ENCODE measurements around the gene PKP1. TPM values are rescaled to one million over a fixed set of nuclear protein-coding genes. Genes with fewer than 3 reads are reported as not detected.

Gene PKP1
- total and polyA plus RNA-seq, 10 of the 15 experiments (the other 5 are each of a cell fraction or from before 2014, with no cell fraction given) = 0.03 TPM; not detected in 9

DNA sequence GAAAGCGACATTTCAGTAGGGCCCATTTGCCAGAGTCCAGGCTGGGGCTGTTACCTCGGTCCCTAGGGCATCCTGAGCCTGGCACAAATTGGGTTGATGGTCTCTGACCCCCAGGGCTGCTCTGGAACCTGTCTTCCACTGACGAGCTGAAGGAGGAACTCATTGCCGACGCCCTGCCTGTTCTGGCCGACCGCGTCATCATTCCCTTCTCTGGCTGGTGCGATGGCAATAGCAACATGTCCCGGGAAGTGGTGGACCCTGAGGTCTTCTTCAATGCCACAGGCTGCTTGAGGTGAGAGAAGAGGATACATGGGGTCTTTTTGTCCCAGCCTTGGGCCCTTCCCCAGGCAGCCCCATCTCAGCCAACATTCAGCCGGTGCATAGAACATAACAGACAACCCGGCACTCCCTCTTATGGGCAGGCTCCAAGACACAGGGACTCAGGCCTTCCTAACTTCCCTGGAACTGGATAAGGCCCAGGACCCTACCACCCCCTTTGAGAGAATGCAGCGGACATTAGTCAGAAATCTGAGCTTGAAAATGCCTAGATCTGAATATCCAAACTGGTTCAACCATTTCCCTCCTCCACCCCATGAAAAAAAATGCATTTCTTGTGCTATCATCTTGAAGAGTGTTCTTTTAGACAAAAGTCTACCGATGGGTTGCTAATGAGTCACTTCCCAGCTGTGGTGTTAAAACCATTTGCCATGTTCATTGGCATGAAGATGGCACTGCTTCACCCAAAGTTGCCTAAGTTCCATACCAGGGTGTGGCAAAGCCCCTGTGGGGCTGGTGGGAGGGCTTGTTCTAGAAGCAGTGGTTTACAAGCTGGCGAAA is 35.4 kb downstream of the PKP1 start:
- no peak overlapping the region for H3K4me2 ChIP-seq (ENCODE audit: control insufficient read depth, insufficient read depth)
- ChIA-PET SMC1A (ENCODE audit: uncharacterized antibody, unreplicated experiment) (no interaction called here), POLR2A (no interaction called here), RAD21 (ENCODE audit: unreplicated experiment) (no interaction called here), CTCF (no interaction called here)
- TF ChIP-seq NR2F1 (conservative IDR thresholded peaks at IDR 0.05) = no peak
- TF ChIP-seq, protein P1, sequence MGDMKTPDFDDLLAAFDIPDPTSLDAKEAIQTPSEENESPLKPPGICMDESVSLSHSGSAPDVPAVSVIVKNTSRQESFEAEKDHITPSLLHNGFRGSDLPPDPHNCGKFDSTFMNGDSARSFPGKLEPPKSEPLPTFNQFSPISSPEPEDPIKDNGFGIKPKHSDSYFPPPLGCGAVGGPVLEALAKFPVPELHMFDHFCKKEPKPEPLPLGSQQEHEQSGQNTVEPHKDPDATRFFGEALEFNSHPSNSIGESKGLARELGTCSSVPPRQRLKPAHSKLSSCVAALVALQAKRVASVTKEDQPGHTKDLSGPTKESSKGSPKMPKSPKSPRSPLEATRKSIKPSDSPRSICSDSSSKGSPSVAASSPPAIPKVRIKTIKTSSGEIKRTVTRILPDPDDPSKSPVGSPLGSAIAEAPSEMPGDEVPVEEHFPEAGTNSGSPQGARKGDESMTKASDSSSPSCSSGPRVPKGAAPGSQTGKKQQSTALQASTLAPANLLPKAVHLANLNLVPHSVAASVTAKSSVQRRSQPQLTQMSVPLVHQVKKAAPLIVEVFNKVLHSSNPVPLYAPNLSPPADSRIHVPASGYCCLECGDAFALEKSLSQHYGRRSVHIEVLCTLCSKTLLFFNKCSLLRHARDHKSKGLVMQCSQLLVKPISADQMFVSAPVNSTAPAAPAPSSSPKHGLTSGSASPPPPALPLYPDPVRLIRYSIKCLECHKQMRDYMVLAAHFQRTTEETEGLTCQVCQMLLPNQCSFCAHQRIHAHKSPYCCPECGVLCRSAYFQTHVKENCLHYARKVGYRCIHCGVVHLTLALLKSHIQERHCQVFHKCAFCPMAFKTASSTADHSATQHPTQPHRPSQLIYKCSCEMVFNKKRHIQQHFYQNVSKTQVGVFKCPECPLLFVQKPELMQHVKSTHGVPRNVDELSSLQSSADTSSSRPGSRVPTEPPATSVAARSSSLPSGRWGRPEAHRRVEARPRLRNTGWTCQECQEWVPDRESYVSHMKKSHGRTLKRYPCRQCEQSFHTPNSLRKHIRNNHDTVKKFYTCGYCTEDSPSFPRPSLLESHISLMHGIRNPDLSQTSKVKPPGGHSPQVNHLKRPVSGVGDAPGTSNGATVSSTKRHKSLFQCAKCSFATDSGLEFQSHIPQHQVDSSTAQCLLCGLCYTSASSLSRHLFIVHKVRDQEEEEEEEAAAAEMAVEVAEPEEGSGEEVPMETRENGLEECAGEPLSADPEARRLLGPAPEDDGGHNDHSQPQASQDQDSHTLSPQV (IDR thresholded peaks at IDR 0.05) = no peak
- TF ChIP-seq RCOR1 (conservative IDR thresholded peaks at IDR 0.05; ENCODE audit: low read depth, low read length) = no peak
- no peak for TF ChIP-seq STAT1 (conservative IDR thresholded peaks at IDR 0.05)
- no peak for TF ChIP-seq CREB1 (IDR thresholded peaks at IDR 0.05; ENCODE audit: low read depth)
- no peak for TF ChIP-seq EED (IDR thresholded peaks at IDR 0.05; ENCODE audit: low read depth)
- TF ChIP-seq KDM1A (IDR thresholded peaks at IDR 0.05; ENCODE audit: borderline replicate concordance) = no peak
- no peak for TF ChIP-seq ZNF207 (IDR thresholded peaks at IDR 0.05; ENCODE audit: borderline replicate concordance)
- TF ChIP-seq NR2C1 (IDR thresholded peaks at IDR 0.05) = no peak
- no peak overlapping the region for H3K4me3 ChIP-seq
- no peak overlapping the region for H3K27ac ChIP-seq (ENCODE audit: control insufficient read depth, insufficient read depth)
- peaks cover under 1 to 14% of the 10 kb centered on the region in 2 experiments for H3K27me3 ChIP-seq (replicated peaks in 1 of 2; ENCODE audit: control insufficient read depth in 2 of 2, insufficient read depth in 2 of 2, low read length in 1 of 2)
- no peaks in the 10 kb centered on the region for H4K20me1 ChIP-seq (ENCODE audit: control insufficient read depth, insufficient read depth)
- no peaks in the 10 kb centered on the region for H3K9me3 ChIP-seq (replicated peaks; ENCODE audit: control insufficient read depth, insufficient read depth, low read length)
- H3K4me1 ChIP-seq (ENCODE audit: control insufficient read depth, insufficient read depth, low read length) = no peaks in the 10 kb centered on the region
- H2AFZ ChIP-seq (ENCODE audit: control insufficient read depth, low read depth, low read length) = no peak overlapping the region
- no peak for ATAC-seq
- H3K79me2 ChIP-seq (ENCODE audit: control insufficient read depth, insufficient read depth, low read length) = no peaks in the 10 kb centered on the region
- in situ Hi-C loops (cut with MboI) = no loop called here
- H3K36me3 ChIP-seq (ENCODE audit: control insufficient read depth in 2 of 2, insufficient read depth in 2 of 2, low read length in 1 of 2) = no peaks in the 10 kb centered on the region
- H3K9ac ChIP-seq (ENCODE audit: control insufficient read depth, insufficient read depth, low read length) = no peak overlapping the region
- BruUV-seq (replicated peaks) = no TSS peak
- WGBS (ENCODE audit: insufficient coverage, insufficient replicate concordance, low lambda C conversion rate, missing lambda C conversion rate) = 36% methylated on average over 15 of the region's 15 CpGs
- no peak for FAIRE-seq
- DNase-seq (ENCODE audit: low read depth, low spot score) = no peak
- intact Hi-C loops (cut with micrococcal nuclease; ENCODE audit: unreplicated experiment) = no loop called here
